ENCODE measurements around the gene NR6A1.

NR6A1 gene

DNA sequence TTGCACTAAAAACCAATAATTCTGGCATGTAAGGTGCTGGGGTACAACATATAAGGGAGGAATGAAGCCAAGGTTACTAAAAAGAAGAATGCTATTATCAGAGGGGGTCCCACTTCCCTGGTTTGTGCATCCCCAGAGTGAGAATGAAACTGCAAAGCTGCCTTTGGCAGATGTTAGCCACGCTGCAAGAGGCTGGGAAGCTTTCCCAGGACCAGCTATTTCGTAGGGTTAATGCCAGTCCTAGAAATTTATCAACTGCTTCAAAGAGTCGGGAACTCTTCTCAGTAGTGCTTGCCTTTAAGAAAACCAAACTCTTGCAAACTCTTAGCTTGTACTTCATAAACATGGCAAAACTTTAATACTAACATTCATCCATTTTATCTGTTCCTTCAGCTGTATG lies 176.4 kb downstream of the NR6A1 start:
- in situ Hi-C loops (cut with MboI; ENCODE audit: low sequenced_read_pairs) = no loop called here

DNA sequence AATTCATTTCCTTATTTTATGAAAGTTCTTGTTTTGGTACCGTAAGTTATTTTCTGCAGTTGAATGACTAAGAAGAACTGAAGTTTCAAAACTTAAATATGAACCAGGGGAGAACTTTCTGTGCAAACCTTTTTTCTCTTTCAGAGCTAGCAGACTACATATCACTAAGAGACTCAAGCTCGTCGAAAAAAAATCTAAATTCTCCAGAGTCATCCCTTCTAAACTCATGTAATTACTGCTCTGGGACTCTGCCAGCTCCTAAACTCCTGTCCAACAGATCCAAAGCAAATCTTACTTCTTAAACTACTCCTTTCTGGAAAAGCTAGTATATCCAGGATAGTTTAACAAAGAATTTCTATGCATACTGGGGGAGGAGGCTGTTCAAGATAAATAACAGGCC lies 176.9 kb downstream of the NR6A1 start:
- in situ Hi-C loops (cut with MboI; ENCODE audit: low sequenced_read_pairs) = no loop called here

DNA sequence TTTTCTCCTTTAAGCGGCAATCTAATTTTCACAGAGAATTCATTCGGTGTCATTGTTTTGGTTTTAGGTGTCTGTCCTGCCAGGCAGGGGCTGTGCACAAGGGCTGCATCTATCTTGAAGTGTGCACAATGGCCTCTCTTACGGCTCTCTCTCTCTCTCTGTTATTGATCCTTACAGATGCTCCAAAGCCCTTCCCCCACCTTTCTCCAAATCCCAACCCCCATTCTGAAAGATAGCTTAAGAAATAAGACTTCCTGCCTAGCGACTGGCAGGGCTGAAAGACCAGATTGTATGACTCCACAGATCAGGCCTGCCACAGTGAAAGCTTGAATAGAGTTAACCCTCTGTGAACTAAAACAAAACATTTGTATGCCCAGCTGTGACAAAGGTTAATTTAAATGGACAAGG lies 177.5 kb downstream of the NR6A1 start:
- in situ Hi-C loops (cut with MboI; ENCODE audit: low sequenced_read_pairs) = no loop called here

DNA sequence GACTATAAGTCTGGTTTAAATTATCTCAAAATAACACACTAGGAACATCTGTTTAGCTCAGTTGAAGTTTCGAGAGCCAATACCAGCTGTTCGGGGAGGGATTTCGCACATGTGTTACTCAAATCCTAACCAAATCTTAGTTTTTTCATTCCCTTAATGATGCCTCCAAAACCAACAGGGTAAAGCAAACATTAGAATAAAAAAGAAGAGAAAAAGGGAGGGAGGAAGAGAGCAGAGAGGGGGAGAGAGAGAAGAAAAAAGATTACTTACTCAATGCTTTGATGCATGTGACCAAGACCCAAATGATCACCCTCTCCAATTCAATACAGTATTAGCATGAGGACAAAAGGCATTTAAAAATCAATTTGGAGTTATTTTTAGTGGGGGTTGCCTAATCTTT lies 177.9 kb downstream of the NR6A1 start:
- in situ Hi-C loops (cut with MboI; ENCODE audit: low sequenced_read_pairs) = no loop called here

DNA sequence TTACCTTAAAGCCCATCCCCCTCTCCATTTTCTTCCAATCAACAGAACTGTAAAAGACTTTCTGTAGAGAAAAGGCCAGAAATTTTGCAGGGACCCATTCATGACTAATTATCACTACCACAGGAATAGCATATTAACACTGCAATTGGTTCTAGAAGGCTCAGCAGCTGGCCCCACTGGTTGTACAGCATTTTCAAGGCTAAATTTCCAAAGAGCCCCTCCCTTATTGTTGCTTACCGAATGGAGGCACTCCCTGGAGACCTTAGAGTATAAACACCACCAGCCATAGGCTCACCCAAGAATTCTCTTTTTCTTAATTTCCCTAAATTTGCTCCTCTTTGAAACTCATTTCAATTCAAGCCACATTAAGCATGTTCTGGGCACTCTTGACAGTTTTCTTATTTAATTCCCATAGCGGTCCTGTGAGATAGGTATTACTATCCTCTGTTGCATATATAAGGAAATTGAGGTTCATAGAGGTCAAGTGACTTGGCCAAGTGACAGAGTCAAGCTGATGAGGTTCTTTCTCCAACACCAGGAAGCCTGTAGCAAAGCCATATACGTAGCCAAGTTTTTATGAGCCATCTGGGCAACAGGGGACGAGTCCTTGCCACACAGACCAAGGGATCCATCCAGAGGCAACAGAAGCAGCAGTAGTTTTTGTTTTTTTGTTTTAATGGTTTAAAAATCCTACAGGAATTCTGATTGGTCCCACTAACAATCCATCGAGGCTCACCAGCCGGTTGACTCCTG lies 180.0 kb downstream of the NR6A1 start:
- in situ Hi-C loops (cut with MboI; ENCODE audit: low sequenced_read_pairs) = no loop called here

DNA sequence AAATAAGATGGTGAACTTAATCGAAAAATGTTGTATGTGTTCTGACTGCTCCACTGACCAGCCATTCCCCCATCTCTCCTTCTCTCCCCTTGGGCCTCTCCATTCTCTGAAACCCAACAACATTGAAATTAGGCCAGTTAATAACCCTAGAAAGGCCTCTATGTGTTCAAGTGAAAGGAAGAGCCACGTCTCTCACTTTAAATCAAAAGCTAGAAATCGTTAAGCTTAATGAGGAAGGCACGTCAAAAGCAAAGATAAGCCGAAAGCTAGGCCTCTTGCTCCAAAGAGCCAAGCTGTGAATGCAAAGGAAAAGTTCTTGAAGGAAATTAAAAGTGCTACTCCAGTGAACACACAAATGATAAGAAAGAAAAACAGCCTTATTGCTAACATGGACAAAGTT lies 186.5 kb downstream of the NR6A1 start:
- in situ Hi-C loops (cut with MboI; ENCODE audit: low sequenced_read_pairs) = no loop called here

DNA sequence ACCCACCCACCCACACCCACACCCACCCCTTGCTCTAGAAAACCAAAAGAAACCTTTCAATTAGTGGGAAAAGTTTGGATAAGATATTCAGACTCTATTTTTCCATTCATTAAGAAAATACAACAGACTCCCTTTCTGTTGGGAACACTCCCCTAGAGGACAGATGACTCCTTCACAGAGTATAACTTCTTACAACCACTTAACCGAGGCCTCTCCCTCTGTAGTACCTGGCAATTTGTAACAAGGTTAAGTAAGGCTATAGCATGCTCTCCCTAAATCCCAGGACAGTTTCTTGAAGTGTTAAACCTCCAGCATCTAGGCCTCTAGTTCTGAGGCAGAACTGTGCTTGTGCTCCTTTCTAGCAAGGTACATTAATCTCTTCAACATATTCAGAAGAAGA lies 188.0 kb downstream of the NR6A1 start:
- in situ Hi-C loops (cut with MboI; ENCODE audit: low sequenced_read_pairs) = no loop called here

DNA sequence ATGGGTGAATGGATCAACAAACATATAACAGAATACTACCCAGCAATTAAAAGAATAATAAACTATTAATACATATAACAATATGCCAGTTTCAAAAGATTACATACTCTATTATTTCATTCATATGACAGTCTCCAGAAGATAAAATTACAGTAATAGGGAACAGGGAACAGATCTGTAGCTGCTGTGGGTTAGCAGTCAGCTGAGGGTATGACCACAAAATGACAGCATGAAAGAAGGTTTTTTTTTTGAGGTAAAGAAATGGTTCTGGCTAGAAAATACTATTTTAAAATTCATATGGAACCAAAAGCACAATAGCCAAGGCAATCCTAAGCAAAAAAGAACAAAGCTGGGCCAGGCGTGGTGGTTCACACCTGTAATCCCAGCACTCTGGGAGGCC lies 190.9 kb downstream of the NR6A1 start:
- in situ Hi-C loops (cut with MboI; ENCODE audit: low sequenced_read_pairs) = no loop called here

DNA sequence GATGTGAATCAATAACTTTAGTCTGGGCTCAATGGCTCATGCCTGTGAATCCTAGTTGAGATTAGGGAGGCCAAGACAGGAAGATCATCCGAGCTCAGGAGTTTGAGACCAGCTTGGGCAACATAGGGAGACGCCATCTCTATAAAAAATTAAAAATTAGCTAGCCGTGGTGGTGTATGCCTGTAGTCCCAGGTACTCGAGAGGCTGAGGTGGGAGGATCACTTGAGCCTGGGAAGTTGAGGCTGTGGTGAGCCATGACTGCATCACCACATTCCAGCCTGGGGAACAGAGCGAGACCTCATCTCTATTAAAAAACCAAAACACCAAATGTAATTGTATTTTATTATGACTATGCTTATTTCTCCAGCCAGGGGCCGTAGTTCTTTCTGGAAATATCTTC lies 194.4 kb downstream of the NR6A1 start:
- in situ Hi-C loops (cut with MboI; ENCODE audit: low sequenced_read_pairs) = no loop called here

DNA sequence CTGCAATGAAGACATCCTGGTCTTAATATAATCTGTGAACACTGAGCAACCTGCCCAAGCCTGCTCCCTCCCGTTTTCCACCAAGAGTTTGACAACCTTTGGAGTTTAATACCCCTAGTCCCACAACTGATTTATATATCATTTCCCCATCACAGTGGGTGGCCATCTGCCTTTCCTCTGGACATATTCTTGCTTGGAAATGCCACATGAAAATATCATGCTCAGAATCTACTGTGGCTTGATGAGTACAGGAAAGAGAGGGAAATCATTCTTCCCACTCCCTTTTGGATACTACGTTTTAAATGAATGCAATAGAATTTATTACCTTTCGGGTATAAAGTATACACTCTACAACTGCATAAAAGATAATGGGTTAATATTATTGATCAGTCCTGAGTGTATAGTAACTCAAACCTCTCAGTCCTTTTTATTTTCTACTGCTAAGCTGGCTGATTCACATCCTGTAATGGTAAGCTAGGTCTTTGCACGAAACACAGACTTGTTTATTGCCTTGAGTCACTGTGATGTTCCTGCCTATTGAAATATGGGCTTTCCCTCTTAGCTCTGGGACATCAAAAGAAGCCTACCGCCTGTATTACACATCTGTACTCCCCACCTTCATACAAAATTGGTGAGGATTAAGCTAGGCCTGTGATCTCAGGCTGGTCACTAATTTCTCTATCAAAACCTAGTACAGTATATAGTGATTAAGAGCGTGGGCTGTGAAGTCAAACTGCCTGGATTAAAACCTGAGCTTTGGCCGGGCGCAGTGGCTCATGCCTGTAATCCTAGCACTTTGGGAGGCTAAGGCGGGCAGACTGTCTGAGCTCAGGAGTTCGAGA lies 196.4 kb downstream of the NR6A1 start:
- in situ Hi-C loops (cut with MboI; ENCODE audit: low sequenced_read_pairs) = no loop called here

DNA sequence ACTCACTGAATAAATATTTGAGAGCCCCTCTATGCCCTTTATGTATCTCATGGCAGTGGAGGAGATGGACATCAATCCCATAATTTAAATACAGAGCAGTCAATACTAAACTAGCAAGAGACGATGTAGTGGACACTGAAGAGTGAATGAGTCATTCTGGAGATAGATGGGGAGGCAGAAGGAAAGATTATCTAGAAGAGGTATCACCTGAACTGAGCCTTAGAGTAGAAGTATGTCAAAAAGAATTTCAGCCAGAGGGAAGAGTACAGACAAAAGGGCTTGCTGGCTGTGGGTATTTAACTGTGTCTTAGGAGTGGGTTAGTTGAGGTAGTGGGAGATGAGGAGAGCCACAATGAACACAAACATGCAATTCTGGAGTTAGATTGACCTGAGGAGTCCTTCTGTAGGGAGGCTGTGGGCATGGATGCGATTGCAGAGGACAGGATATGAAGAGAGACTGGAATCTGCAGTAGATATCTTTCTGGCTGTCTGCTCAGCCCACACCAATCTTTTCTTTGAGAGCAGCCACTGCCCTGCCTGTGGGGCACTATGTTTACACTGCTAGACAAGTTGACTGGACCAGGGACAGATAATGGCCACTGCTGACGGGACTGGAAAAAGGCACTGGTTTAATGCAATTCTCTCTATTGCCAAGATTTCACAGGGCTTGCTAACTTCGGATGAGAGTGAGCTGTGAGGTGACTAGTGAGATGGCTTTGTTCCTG lies 200.0 kb downstream of the NR6A1 start:
- in situ Hi-C loops (cut with MboI; ENCODE audit: low sequenced_read_pairs) = no loop called here

DNA sequence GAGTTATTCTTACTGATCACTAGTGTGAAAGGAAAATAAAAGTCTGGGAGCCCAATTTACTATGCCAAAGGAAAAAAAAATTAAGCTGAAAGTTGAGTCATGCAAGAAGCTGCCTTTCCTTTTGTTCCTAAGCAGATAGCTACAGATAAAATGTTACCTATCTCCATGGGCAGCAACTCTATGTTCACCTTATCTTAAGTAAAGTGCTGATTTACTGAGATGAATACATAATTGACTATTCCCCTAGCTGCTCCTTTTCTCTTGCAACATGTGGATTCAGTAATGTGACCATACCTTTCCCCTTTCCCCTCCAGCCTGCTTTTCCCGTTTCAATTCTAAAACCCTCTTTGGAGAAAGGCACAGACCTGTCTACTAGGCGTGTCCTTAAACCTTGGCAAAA lies 201.2 kb downstream of the NR6A1 start:
- in situ Hi-C loops (cut with MboI; ENCODE audit: low sequenced_read_pairs) = no loop called here

DNA sequence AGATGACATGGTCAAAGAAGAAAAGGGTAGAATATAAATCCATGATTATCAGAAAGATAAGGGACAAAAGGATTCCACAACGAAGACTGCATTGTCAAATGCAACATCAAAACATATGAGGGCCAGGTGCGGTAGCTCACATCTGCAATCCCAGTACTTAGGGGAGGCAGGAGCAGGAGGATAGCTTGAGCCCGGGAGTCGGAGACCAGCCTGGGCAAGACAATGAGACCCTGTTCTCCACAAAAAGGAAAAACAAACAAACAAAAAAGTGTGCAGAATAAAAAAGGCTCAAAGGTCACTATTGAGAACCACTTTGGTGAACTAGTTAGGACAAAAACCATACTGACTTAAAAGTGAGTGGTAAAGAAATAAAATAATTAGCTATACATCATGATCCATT lies 203.7 kb downstream of the NR6A1 start:
- in situ Hi-C loops (cut with MboI; ENCODE audit: low sequenced_read_pairs) = no loop called here

DNA sequence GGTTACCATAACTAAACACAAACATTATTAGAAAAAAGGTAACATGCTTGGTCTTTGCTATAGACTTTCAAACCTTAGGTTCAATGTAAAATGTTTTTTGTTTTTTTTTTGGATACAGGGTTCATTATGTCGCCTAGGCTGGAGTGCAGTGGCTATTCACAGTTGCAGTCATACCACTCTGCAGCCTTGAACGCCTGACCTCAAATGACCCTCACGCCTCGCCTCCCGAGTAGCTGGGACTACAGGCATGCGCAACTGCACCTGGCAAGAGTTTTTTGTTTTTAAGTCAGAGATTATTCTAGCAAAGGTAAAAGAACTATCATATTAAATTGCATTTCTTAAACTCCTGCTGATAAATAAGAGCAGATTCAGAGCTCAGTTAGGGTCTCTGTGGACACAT lies 208.8 kb downstream of the NR6A1 start:
- in situ Hi-C loops (cut with MboI; ENCODE audit: low sequenced_read_pairs) = no loop called here

DNA sequence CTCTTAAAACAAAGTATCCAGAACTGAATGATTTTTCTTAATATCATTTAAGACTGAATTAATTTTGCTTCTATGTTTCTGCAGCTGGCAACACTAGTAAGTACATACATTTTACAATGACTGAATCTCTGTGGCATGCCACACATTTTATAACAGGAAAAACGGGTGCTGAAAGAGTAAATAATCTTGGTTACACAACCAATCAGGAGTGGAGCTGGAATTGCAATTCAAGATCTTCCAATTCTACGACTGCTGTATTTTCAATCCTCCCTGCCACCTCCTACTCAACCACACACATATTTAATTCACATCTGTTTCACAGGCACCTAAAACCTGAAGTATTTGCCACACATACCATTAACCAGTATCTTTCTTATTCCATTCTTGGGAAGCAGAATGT lies 211.2 kb downstream of the NR6A1 start:
- in situ Hi-C loops (cut with MboI; ENCODE audit: low sequenced_read_pairs) = no loop called here

DNA sequence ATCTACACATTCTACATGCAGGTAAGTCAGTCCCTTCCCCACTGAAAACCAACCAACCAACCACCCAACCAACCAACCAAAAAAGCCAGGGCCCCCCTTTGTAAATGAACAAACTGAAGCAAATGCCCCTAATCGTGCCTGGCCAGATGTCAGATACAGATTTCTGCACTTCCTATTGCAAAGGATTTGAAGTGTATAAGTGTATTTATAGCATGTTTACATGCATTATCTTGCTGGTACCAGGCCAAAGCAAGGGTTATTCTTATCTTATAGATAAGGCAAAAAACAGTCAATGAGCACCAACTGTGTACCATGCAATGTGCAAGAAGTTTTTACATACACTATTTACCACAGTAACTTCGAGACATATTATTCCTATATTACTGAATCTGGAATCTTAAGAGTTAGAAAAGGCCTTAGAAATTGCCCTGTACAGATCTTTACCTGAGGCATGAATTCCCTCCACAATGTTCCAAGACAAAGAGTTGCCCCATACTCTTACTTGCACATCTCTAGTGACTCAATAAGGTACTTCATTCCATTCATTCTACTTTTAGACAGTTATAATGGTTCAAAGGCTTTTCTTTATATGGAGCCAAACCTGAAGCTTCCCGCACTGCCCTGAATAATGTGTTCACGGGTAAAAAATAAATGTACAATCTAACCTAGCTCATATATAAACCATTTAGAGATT lies 212.2 kb downstream of the NR6A1 start:
- in situ Hi-C loops (cut with MboI; ENCODE audit: low sequenced_read_pairs) = no loop called here

DNA sequence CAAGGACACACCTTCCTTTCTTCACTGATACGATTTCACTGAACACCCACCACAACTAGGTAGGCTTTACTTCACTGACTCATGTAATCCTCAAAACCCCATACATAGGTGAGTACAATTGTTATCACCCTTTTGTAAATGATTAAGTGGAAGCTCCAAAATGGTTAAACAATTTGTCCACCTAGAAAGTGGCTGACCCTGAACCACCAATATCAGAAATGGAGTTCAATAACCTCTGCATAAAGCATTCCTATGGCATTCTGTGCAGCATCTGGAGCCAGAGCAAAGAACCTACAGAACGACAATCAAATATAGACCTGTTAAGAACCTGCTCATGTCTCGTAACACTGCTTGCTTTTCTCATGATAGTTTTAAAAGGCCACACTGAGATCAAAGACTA lies 213.2 kb downstream of the NR6A1 start:
- in situ Hi-C loops (cut with MboI; ENCODE audit: low sequenced_read_pairs) = no loop called here

DNA sequence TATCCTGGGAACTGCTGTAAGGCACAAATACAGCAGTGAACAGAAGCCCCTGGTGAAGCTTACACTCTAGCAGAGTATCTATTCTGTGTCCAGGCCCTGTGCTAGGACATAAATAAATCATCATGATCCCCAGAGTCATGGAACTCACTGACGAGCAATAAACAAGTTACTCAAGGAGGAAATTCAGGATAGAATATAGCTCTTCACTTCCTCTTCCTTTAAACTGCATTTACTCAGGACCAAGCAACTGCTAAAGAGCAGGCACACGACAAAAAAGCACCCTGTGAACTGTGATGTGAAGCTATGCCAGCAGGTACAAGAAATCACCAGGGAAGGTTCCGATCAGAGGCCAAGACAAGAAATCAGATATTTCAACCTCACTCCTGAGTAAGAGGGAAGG lies 216.1 kb downstream of the NR6A1 start:
- in situ Hi-C loops (cut with MboI; ENCODE audit: low sequenced_read_pairs) = no loop called here

DNA sequence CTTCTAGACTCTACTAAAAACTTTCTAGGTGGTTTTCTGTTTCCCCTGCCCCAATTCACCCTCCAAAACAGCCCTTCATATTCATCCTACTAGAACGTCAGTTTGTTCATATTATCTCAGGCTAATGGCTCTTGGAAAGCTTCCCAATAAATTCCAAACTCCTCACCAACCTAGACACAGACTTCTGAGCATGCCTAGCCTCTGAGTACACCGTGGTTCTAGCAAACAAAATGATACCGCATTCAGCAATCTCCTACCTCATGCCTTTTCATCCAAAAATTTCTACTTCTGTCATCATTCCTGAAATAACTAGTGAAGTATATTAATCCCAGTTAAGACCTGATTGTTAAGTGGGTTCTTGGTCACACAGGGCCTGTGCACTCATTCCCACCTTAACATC lies 217.4 kb downstream of the NR6A1 start:
- in situ Hi-C loops (cut with MboI; ENCODE audit: low sequenced_read_pairs) = no loop called here

DNA sequence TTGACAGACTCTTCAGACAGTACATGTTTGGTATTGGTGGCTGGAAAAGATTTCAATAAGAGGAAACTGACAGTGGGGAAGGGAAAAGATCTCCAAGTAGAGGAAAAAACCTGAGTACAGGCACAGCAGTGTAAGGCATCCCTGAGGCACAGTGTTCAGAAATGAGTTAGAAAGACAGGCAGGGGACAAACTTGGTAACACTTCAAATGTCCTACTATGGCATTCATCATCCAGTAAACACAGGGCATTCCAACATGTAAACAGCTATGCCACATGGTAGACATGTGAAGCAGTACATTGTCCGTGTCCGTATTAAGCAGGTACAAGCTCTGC lies 218.9 kb downstream of the NR6A1 start:
- in situ Hi-C loops (cut with MboI; ENCODE audit: low sequenced_read_pairs) = no loop called here
